Uterus (tissue), 4 donors: ENCODE measurements around the gene FYN. TPM values are rescaled to one million over a fixed set of nuclear protein-coding genes. Genes with fewer than 3 reads are reported as not detected.
A peak's percentile ranks its signal among the peaks of the same experiment; 100 is the strongest.

Experiments used
- DNase-seq, 2 donors: peaks; one replicate each; pipeline ENCODE4 v3.0.0-alpha.2; 2019 to 2020
- H3K27ac ChIP-seq, 2 donors: fragments of 200-600 bp; sonication (generic); 1 replicate in 1 of 2; 2 replicates in 1 of 2; pipeline ENCODE4 v1.5.1; 2016 to 2018
- H3K27me3 ChIP-seq, 2 donors: fragments of 200-600 bp; sonication (generic); one replicate each; pipeline ENCODE4 v1.5.1; 2018 to 2019; ENCODE audit warnings: control low read depth in 1 of 2
- H3K36me3 ChIP-seq, 2 donors: fragments of 200-600 bp; sonication (generic); one replicate each; pipeline ENCODE4 v1.5.1; 2019; ENCODE audit warnings: control low read depth in 1 of 2
- H3K4me1 ChIP-seq, 2 donors: fragments of 200-600 bp; sonication (generic); one replicate each; pipeline ENCODE4 v1.5.1; 2018 to 2019; ENCODE audit warnings: control low read depth in 1 of 2
- H3K4me3 ChIP-seq, 2 donors: fragments of 200-600 bp; sonication (generic); 1 replicate in 1 of 2; 2 replicates in 1 of 2; pipeline ENCODE4 v1.5.1; 2018 to 2019; ENCODE audit warnings: mild to moderate bottlenecking in 1 of 2
- H3K9me3 ChIP-seq, 2 donors: fragments of 200-600 bp; sonication (generic); one replicate each; pipeline ENCODE4 v1.5.1; 2019; ENCODE audit warnings: control low read depth in 1 of 2
- CTCF ChIP-seq, 4 experiments: fragments of 200-600 bp in 2 of 4; fragments of 450-650 bp in 2 of 4; sonication (generic) in 2 of 4; IDR thresholded peaks; one replicate each; pipeline ENCODE4 v1.5.1; 2016 to 2019; ENCODE audit warnings: antibody characterized with exemption in 4 of 4, mild to moderate bottlenecking in 2 of 4, moderate library complexity in 1 of 4
- POLR2A ChIP-seq, 2 donors: fragments of 450-650 bp; IDR thresholded peaks; one replicate each; pipeline ENCODE4 v1.6.1; 2016; ENCODE audit warnings: antibody characterized with exemption in 2 of 2, mild to moderate bottlenecking in 1 of 2, moderate library complexity in 1 of 2
- intact Hi-C: fragments of 100-400 bp; cut with DNase I; formaldehyde crosslinking; loops from one replicate; pipeline ENCODE4 v1.15.1; 2023; ENCODE audit warnings: low total_unique reads
- total RNA-seq, 4 donors: library from RNA; depleted of rRNA in 3 of 4; stranded (reverse); fragments of >200 nt in 3 of 4; gene quantifications; one replicate each; pipeline versions ENCODE4 v1.1.0 to v1.2.4, GENCODE V29; 2014 to 2023
- donor health status: DM: yes; HTN: yes; CAD: no.

FYN gene
- total RNA-seq, 4 donors from 2014 or later: 50.7 to 208 (median 135) TPM

GRCh38 chr6:111804627-111805235 lies 68.5 kb downstream of the FYN start:
- no peak for TF ChIP-seq POLR2A (IDR thresholded peaks at IDR 0.05)
- TF ChIP-seq CTCF (IDR thresholded peaks at IDR 0.05): no peak
- peak in 1 of 2 donors; percentile 44 for DNase-seq
- Histone ChIP-seq H3K4me3 (no peak overlapping the region), H3K27ac (peak overlapping the region; percentile 2 to 55), H3K27me3 (no peaks in the 10 kb centered on the region), H3K9me3 (no peaks in the 10 kb centered on the region), H3K4me1 (peaks cover 0 to 2% of the 10 kb centered on the region in 2 donors), H3K36me3 (no peaks in the 10 kb centered on the region)
- intact Hi-C loops: no loop called here

- peaks cover 0 to 2% of the 10 kb centered on the region in 2 donors for H3K4me1 ChIP-seq
- no peak for TF ChIP-seq CTCF (IDR thresholded peaks at IDR 0.05)
- no peaks in the 10 kb centered on the region for H3K9me3 ChIP-seq
- H3K27me3 ChIP-seq: no peaks in the 10 kb centered on the region
- intact Hi-C loops: no loop called here
- no peaks in the 10 kb centered on the region for H3K36me3 ChIP-seq
- peak overlapping the region in 1 of 2 donors; percentile 55 for H3K27ac ChIP-seq
- DNase-seq: no peak
- H3K4me3 ChIP-seq: no peak overlapping the region
Observed at GRCh38 chr6:111803804-111804203, 69.4 kb downstream of the FYN start.

- Histone ChIP-seq H3K27ac (peak overlapping the region in 1 of 2 donors; percentile 55), H3K27me3 (no peaks in the 10 kb centered on the region), H3K4me1 (peaks cover 0 to 2% of the 10 kb centered on the region in 2 donors), H3K9me3 (no peaks in the 10 kb centered on the region), H3K4me3 (no peak overlapping the region), H3K36me3 (no peaks in the 10 kb centered on the region)
- intact Hi-C loops: no loop called here
- DNase-seq: no peak
- no peak for TF ChIP-seq POLR2A (IDR thresholded peaks at IDR 0.05)
- TF ChIP-seq CTCF (IDR thresholded peaks at IDR 0.05): no peak
Observed at GRCh38 chr6:111803371-111803770, 69.9 kb downstream of the FYN start.

- TF ChIP-seq CTCF (IDR thresholded peaks at IDR 0.05): no peak
- no peak for TF ChIP-seq POLR2A (IDR thresholded peaks at IDR 0.05)
- Histone ChIP-seq H3K27me3 (no peaks in the 10 kb centered on the region), H3K9me3 (no peaks in the 10 kb centered on the region), H3K4me3 (no peak overlapping the region), H3K4me1 (peaks cover 0 to 2% of the 10 kb centered on the region in 2 donors), H3K36me3 (no peaks in the 10 kb centered on the region), H3K27ac (peak overlapping the region in 1 of 2 donors; percentile 55)
- intact Hi-C loops: no loop called here
- no peak for DNase-seq
Observed at GRCh38 chr6:111802720-111803330, 70.4 kb downstream of the FYN start.

- Histone ChIP-seq H3K9me3 (no peaks in the 10 kb centered on the region), H3K27ac (no peak overlapping the region), H3K36me3 (no peaks in the 10 kb centered on the region), H3K4me3 (no peak overlapping the region), H3K27me3 (no peaks in the 10 kb centered on the region), H3K4me1 (peaks cover 0 to 2% of the 10 kb centered on the region in 2 donors)
- TF ChIP-seq CTCF (IDR thresholded peaks at IDR 0.05) (no peak), POLR2A (IDR thresholded peaks at IDR 0.05) (no peak)
- DNase-seq: no peak
- intact Hi-C loops: no loop called here
Observed at GRCh38 chr6:111802015-111802414, 71.2 kb downstream of the FYN start.
